Measurements from ENCODE around the gene ST7.

GRCh38 chr7:117123311-117123926, 170.1 kb downstream of the ST7 start:
- TF ChIP-seq YY1 (IDR thresholded peaks at IDR 0.05; ENCODE audit: low read depth, low read length) (no peak), EP300 (IDR thresholded peaks at IDR 0.05; ENCODE audit: borderline replicate concordance in 1 of 2, low read depth in 2 of 2, low read length in 2 of 2) (no peak), CHD2 (IDR thresholded peaks at IDR 0.05; ENCODE audit: low read length) (no peak), RFX5 (IDR thresholded peaks at IDR 0.05; ENCODE audit: borderline replicate concordance, low read depth, low read length) (no peak), CTCF (IDR thresholded peaks at IDR 0.05; ENCODE audit: control extremely low read depth in 1 of 3, insufficient read depth in 1 of 3, low read depth in 1 of 3, low read length in 3 of 3) (no peak), E2F6 (IDR thresholded peaks at IDR 0.05) (no peak), EGR1 (IDR thresholded peaks at IDR 0.05; ENCODE audit: borderline replicate concordance, low read depth, low read length) (no peak)
- TF ChIP-seq, protein P1, sequence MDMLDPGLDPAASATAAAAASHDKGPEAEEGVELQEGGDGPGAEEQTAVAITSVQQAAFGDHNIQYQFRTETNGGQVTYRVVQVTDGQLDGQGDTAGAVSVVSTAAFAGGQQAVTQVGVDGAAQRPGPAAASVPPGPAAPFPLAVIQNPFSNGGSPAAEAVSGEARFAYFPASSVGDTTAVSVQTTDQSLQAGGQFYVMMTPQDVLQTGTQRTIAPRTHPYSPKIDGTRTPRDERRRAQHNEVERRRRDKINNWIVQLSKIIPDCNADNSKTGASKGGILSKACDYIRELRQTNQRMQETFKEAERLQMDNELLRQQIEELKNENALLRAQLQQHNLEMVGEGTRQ (IDR thresholded peaks at IDR 0.05; ENCODE audit: low read length): no peak

Data from H1 (cell line).